ENCODE data around the gene F2. TPM values are rescaled to one million over a fixed set of nuclear protein-coding genes. Genes with fewer than 3 reads are reported as not detected.

F2 gene
- total RNA-seq, 1 donor, result not detected

DNA sequence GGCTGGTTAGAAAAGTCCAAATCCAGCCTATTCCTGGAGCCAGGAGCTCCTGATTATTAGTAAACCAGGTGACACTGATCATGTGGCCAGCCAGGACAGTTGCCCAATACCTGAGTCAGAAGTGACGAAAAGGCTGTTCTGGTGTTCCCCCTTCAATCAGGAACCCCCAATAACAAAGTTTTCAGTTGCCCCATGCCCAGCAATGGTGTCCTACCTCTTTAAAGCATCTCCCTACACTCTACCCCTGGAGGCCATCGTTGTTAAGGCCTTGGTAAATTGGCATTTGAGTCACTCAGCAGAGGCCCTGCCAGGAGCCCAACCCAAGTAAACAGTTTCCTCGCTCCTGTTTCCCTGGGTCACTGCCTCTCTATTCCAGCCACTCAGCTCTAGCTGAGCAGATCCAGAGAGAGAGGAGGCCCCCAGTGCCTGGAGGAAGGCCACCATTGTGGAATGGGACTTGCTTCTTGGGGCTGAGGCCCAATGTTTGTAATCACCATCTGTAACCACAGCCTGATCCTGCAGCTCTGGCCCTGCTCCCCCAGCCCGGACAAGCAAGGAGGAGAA is 43.6 kb upstream of the F2 start:
- TF ChIP-seq, protein P1, sequence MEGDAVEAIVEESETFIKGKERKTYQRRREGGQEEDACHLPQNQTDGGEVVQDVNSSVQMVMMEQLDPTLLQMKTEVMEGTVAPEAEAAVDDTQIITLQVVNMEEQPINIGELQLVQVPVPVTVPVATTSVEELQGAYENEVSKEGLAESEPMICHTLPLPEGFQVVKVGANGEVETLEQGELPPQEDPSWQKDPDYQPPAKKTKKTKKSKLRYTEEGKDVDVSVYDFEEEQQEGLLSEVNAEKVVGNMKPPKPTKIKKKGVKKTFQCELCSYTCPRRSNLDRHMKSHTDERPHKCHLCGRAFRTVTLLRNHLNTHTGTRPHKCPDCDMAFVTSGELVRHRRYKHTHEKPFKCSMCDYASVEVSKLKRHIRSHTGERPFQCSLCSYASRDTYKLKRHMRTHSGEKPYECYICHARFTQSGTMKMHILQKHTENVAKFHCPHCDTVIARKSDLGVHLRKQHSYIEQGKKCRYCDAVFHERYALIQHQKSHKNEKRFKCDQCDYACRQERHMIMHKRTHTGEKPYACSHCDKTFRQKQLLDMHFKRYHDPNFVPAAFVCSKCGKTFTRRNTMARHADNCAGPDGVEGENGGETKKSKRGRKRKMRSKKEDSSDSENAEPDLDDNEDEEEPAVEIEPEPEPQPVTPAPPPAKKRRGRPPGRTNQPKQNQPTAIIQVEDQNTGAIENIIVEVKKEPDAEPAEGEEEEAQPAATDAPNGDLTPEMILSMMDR (IDR thresholded peaks at IDR 0.05; ENCODE audit: insufficient read depth, low read length), result peak; percentile 43
- DNase-seq (ENCODE audit: low read depth), result peak; percentile 88
- no peak overlapping the region for H3K4me3 ChIP-seq (ENCODE audit: low read depth, low read length)

- TF ChIP-seq, protein P1 (IDR thresholded peaks at IDR 0.05; ENCODE audit: insufficient read depth, low read length), result no peak
- DNase-seq (ENCODE audit: low read depth), result no peak
- no peak overlapping the region for H3K4me3 ChIP-seq (ENCODE audit: low read depth, low read length)
These were observed 43.1 kb upstream of the F2 start for GRCh38 chr11:46675949-46676348.

DNA sequence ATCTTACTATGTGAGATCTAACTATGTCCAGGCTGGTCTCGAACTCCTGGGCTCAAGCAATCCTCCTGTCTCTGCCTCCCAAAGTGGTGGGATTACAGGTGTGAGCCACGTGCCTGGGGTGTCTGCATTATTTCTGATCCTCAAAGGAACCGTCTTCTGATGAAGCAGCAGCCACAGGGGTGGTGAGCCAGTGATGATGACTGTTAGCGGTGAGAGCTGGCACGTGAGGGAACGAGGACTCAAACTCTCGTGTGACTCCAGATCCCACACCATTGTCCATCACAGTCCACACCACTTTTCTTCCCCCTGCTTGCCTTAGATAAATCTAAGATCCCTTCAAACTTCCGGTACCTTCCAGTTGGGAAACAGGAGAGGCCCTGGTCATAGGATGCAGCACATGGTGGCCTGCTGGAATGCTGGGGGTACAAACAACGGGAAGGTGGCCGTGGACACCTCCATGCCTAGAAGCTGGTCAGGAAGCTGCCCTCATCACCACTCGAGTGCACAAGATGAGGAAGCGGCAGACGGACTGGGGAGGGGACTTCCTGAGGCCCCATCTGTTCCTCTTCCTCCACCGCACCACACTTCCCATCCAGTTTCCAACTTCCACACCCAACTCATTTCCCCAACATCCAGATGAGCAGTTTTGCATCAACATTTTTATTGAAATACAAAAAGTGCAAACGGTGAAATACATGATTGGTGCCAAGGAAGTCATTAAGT is 42.4 kb upstream of the F2 start:
- DNase-seq (ENCODE audit: low read depth), result no peak
- TF ChIP-seq, protein P1 (IDR thresholded peaks at IDR 0.05; ENCODE audit: insufficient read depth, low read length), result no peak
- no peak overlapping the region for H3K4me3 ChIP-seq (ENCODE audit: low read depth, low read length)

DNA sequence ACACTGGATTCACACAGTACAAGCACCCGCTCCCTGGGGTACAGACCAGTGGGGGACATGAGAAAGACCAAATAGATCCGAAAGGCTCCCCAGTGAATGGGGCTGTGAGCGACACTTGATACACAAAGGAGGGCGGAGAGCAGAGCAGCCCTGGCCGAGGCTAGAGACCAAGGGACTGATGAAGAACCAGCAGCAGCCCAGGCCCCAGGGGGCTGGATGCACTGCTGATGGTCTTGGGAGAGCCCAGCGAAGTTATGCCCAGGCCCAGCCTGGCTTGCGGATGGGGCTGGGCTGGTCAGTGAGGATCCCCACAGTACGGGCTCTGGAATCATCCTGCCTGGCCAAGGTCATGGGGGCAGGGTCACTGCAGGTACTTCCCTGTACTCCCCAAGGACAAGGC is 41.8 kb upstream of the F2 start:
- TF ChIP-seq, protein P1 (IDR thresholded peaks at IDR 0.05; ENCODE audit: insufficient read depth, low read length), result no peak
- H3K4me3 ChIP-seq (ENCODE audit: low read depth, low read length), result no peak overlapping the region
- DNase-seq (ENCODE audit: low read depth), result no peak

GRCh38 chr11:46677991-46678740 is 40.8 kb upstream of the F2 start:
- no peak overlapping the region for H3K4me3 ChIP-seq (ENCODE audit: low read depth, low read length)
- TF ChIP-seq, protein P1 (IDR thresholded peaks at IDR 0.05; ENCODE audit: insufficient read depth, low read length), result no peak
- DNase-seq (ENCODE audit: low read depth), result no peak

GRCh38 chr11:46678741-46679130 is 40.3 kb upstream of the F2 start:
- TF ChIP-seq, protein P1 (IDR thresholded peaks at IDR 0.05; ENCODE audit: insufficient read depth, low read length), result no peak
- no peak overlapping the region for H3K4me3 ChIP-seq (ENCODE audit: low read depth, low read length)
- no peak for DNase-seq (ENCODE audit: low read depth)

Measured in fibroblast of the aortic adventitia (primary cell).